Spleen (tissue), 11 donors: Measurements from ENCODE around the gene DLD. TPM values are rescaled to one million over a fixed set of nuclear protein-coding genes. Genes with fewer than 3 reads are reported as not detected.

Experiments used
- DNase-seq: peaks from one replicate; pipeline ENCODE4 v3.0.0-alpha.2; 2020
- H3K27ac ChIP-seq, 8 donors: fragments of 200-600 bp; sonication (generic) in 7 of 8; 1 replicate in 4 of 8; 2 replicates in 4 of 8; pipeline versions ENCODE4 v1.5.0 to v1.8.0; 2016 to 2021; ENCODE audit warnings: inconsistent platforms in 4 of 8, mild to moderate bottlenecking in 4 of 8, moderate library complexity in 1 of 8
- H3K27me3 ChIP-seq, 7 donors: fragments of 200-600 bp; sonication (generic) in 6 of 7; replicated peaks in 1 of 7; 1 replicate in 4 of 7; 2 replicates in 3 of 7; pipeline versions ENCODE4 v1.5.0 to v1.8.0; 2016 to 2021; ENCODE audit warnings: inconsistent platforms in 3 of 7, mild to moderate bottlenecking in 1 of 7
- H3K36me3 ChIP-seq, 6 donors: fragments of 200-600 bp; sonication (generic) in 5 of 6; 1 replicate in 4 of 6; 2 replicates in 2 of 6; pipeline versions ENCODE4 v1.5.0 to v1.8.0; 2016 to 2021; ENCODE audit warnings: inconsistent platforms in 2 of 6
- H3K4me1 ChIP-seq, 6 donors: fragments of 200-600 bp; sonication (generic) in 5 of 6; 1 replicate in 3 of 6; 2 replicates in 3 of 6; pipeline versions ENCODE4 v1.5.0 to v1.8.0; 2016 to 2021; ENCODE audit warnings: inconsistent platforms in 3 of 6
- H3K4me3 ChIP-seq, 8 donors: fragments of 200-600 bp; sonication (generic) in 7 of 8; 1 replicate in 4 of 8; 2 replicates in 4 of 8; pipeline versions ENCODE4 v1.5.0 to v1.8.0; 2016 to 2021; ENCODE audit warnings: inconsistent platforms in 4 of 8, mild to moderate bottlenecking in 4 of 8, moderate library complexity in 2 of 8
- H3K9me3 ChIP-seq, 8 donors: fragments of 200-600 bp; sonication (generic) in 7 of 8; 1 replicate in 4 of 8; 2 replicates in 4 of 8; pipeline versions ENCODE4 v1.5.0 to v1.8.0; 2016 to 2021; ENCODE audit warnings: inconsistent platforms in 4 of 8
- POLR2A ChIP-seq, 3 donors: fragments of 450-650 bp; IDR thresholded peaks; one replicate each; pipeline ENCODE4 v1.5.1; 2017; ENCODE audit warnings: antibody characterized with exemption in 3 of 3, mild to moderate bottlenecking in 1 of 3
- POLR2AphosphoS5 ChIP-seq, 3 donors: sonication (generic); formaldehyde crosslinking; IDR thresholded peaks; one replicate each; pipeline ENCODE4 v1.5.1; 2017; ENCODE audit warnings: antibody characterized with exemption in 3 of 3
- WGBS, 5 donors: extraction: QIAGEN DNeasy Blood & Tissue Kit in 3 of 5; methylation state at CpG; one replicate each; pipeline versions ENCODE4 v1.1.5 to v1.1.7; 2013 to 2018; 5-methylcytosine and 5-hydroxymethylcytosine counted together
- intact Hi-C: fragments of 100-400 bp; cut with DNase I; formaldehyde crosslinking; loops from one replicate; pipeline ENCODE4 v1.15.0; 2023; ENCODE audit warnings: low total_unique reads
- polyA plus RNA-seq, 3 donors: library from polyadenylated mRNA; stranded (reverse); fragments of 200-250 nt; gene quantifications; one replicate each; pipeline ENCODE4 v1.2.1, GENCODE V29; 2013
- total RNA-seq, 7 donors: library from RNA; depleted of rRNA in 3 of 7; stranded (reverse); fragments of >200 nt in 3 of 7; fragmentation: NEBNext Ultra II Directional in 4 of 7; extraction: Animal tissue kit (Norgen Biotek cat#: 25700) in 4 of 7; gene quantifications; one replicate each; pipeline versions ENCODE4 v1.1.0 to v1.2.1, GENCODE V29; 2016 to 2021
- TF ChIP-seq, protein P1 (sequence below), 11 experiments: fragments of 200-600 bp in 7 of 11; fragments of 450-650 bp in 4 of 11; sonication (generic) in 4 of 11; IDR thresholded peaks in 8 of 11; conservative IDR thresholded peaks in 3 of 11; 1 replicate in 7 of 11; 2 replicates in 4 of 11; pipeline versions ENCODE4 v1.4.0 to v1.8.0; 2016 to 2021; ENCODE audit warnings: antibody characterized with exemption in 11 of 11, inconsistent platforms in 4 of 11, mild to moderate bottlenecking in 1 of 11
- donor health status: healthy with polysubstance abuse.
- donor health status: DM: no; HTN: no; CAD: no; lungs with moderate emphysema.
- donor health status: DM: no; HTN: no; CAD: no.
- donor health status: Bipolar disorder and iron deficiency.
- donor health status: healthy.
- donor health status: DM: no; HTN: no; CAD: no.
- donor health status: DM: yes; HTN: yes; CAD: no.

DLD gene
- total and polyA plus RNA-seq, 10 donors, result 19.6 to 114 (median 59.9) TPM

DNA sequence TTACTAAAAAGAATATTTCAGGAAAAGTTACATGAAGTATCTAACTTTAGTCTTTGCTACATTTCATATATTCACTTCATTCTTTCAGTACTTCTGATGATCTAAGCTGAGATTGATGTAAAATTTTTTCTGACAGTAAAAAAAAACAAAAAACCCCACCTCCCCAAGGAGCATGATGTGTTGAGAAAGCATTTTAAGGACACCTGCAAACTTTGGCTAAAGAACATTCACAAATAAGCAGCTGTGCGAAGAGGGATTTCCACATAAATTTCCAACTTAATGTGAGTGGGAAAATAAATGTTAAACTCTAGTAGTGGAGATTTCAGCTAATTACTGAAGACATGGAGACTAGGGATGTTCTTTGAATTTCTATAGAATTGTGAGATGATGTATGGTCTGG, 35.5 kb downstream of the DLD start:
- peaks cover 0 to 41% (median 16%) of the 10 kb centered on the region in 6 donors for H3K4me1 ChIP-seq
- 96 to 100% (median 96%) methylated on average over 1 of the region's 1 CpG for WGBS, 5 donors
- TF ChIP-seq, protein P1, sequence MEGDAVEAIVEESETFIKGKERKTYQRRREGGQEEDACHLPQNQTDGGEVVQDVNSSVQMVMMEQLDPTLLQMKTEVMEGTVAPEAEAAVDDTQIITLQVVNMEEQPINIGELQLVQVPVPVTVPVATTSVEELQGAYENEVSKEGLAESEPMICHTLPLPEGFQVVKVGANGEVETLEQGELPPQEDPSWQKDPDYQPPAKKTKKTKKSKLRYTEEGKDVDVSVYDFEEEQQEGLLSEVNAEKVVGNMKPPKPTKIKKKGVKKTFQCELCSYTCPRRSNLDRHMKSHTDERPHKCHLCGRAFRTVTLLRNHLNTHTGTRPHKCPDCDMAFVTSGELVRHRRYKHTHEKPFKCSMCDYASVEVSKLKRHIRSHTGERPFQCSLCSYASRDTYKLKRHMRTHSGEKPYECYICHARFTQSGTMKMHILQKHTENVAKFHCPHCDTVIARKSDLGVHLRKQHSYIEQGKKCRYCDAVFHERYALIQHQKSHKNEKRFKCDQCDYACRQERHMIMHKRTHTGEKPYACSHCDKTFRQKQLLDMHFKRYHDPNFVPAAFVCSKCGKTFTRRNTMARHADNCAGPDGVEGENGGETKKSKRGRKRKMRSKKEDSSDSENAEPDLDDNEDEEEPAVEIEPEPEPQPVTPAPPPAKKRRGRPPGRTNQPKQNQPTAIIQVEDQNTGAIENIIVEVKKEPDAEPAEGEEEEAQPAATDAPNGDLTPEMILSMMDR (IDR thresholded peaks at IDR 0.05 in 8 of 11, conservative IDR thresholded peaks at IDR 0.05 in 3 of 11), result no peak
- TF ChIP-seq POLR2A (IDR thresholded peaks at IDR 0.05) (no peak), POLR2AphosphoS5 (IDR thresholded peaks at IDR 0.05) (no peak)
- H3K27me3 ChIP-seq, result no peaks in the 10 kb centered on the region
- H3K4me3 ChIP-seq, result no peak overlapping the region
- H3K9me3 ChIP-seq, result no peaks in the 10 kb centered on the region
- H3K27ac ChIP-seq, result no peak overlapping the region
- H3K36me3 ChIP-seq, result peaks cover 0 to 100% (median 23%) of the 10 kb centered on the region in 6 donors
- DNase-seq, result no peak
- intact Hi-C loops, result no loop called here

DNA sequence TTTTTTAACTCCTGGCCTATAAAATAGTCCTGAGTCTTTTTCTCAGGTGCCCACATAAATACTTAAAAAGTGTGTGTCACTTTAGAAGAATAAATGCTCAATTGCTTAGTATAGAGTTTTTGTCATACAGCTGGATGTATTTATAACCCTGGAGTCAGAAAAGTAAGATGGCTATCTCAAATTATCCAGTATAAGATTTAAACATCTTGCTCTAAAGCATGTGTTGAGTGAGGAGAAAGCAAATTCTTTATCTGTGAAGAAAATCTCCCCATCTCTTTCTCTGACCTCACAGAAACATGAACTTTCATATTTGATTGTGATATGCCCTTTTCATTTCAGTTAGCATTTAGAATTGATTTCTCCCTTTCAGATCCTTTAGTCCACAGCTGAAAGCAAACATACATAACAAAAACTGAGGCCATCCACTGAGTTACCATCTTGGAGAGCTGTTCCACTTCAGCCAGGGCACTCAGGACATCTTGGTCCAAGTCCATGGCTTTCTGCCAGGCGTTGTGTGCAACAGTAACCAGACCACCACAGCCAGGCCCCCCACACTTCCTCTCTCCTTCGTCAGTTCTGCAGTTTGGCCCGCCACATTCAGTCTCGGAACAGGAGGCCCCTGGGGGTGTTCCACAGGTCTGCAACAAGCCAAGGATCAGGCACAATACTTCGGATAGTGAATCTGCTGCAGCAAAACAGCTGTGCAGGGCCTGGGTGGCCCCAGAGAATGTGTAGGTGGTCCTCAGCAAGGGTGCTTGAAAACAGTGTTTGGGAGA, 40.9 kb downstream of the DLD start:
- no peak for DNase-seq
- intact Hi-C loops, result no loop called here
- TF ChIP-seq POLR2A (IDR thresholded peaks at IDR 0.05) (no peak), POLR2AphosphoS5 (IDR thresholded peaks at IDR 0.05) (peak in 2 of 3 donors; percentile 26 to 31)
- TF ChIP-seq, protein P1 (IDR thresholded peaks at IDR 0.05 in 8 of 11, conservative IDR thresholded peaks at IDR 0.05 in 3 of 11), result no peak
- peak overlapping the region in 3 of 8 donors; percentile 9 to 24 (median 21) for H3K27ac ChIP-seq
- no peaks in the 10 kb centered on the region for H3K9me3 ChIP-seq
- no peaks in the 10 kb centered on the region for H3K27me3 ChIP-seq
- no peak overlapping the region for H3K4me3 ChIP-seq
- peaks cover 0 to 99% (median 23%) of the 10 kb centered on the region in 6 donors for H3K36me3 ChIP-seq
- peaks cover 0 to 1% (median 0%) of the 10 kb centered on the region in 6 donors for H3K4me1 ChIP-seq
- 34 to 63% (median 46%) methylated on average over 5 of the region's 5 CpGs for WGBS, 5 donors

GRCh38 chr7:107932805-107933204, 41.8 kb downstream of the DLD start:
- peaks cover 0 to 8% (median 0%) of the 10 kb centered on the region in 6 donors for H3K4me1 ChIP-seq
- no peak overlapping the region for H3K4me3 ChIP-seq
- 80 to 95% (median 82%) methylated on average over 2 of the region's 2 CpGs for WGBS, 5 donors
- TF ChIP-seq POLR2A (IDR thresholded peaks at IDR 0.05) (no peak), POLR2AphosphoS5 (IDR thresholded peaks at IDR 0.05) (no peak)
- TF ChIP-seq, protein P1 (IDR thresholded peaks at IDR 0.05 in 8 of 11, conservative IDR thresholded peaks at IDR 0.05 in 3 of 11), result no peak
- H3K27me3 ChIP-seq, result no peaks in the 10 kb centered on the region
- H3K27ac ChIP-seq, result peak overlapping the region in 1 of 8 donors; percentile 24
- no peaks in the 10 kb centered on the region for H3K9me3 ChIP-seq
- intact Hi-C loops, result no loop called here
- DNase-seq, result no peak
- peaks cover 0 to 92% (median 19%) of the 10 kb centered on the region in 6 donors for H3K36me3 ChIP-seq

DNA sequence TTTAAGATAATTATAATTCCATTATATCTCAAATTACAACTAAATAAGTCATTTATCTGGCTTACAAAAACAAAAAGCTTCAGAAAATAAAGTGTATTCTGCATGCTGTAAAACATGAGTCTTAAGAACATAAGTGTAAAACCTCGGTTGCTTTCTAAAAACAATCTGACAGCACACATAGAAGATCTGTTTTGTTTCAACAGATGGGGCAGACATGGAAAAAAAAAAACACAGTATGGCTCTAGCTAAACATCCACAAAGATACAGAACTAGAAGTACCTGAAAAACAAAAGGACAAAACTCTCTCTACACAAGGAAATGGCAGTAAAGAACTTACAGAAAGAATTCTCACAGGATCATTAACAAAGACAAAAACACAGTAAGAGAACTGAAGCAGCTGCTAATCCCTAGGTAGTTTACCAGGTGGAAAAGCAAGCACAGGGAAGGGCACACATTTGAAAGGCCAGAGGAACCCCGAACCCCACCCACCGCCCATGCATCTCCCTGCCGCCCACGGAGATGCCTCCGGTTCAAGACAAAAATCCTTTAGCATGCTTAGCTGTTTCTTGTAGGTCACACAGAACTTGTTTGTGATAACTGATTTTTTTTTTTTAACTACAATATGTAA, 42.5 kb downstream of the DLD start:
- TF ChIP-seq, protein P1 (IDR thresholded peaks at IDR 0.05 in 8 of 11, conservative IDR thresholded peaks at IDR 0.05 in 3 of 11), result no peak
- TF ChIP-seq POLR2A (IDR thresholded peaks at IDR 0.05) (no peak), POLR2AphosphoS5 (IDR thresholded peaks at IDR 0.05) (no peak)
- peaks cover 0 to 8% (median 0%) of the 10 kb centered on the region in 6 donors for H3K4me1 ChIP-seq
- 69 to 86% (median 84%) methylated on average over 6 of the region's 6 CpGs for WGBS, 5 donors
- DNase-seq, result no peak
- intact Hi-C loops, result no loop called here
- peaks cover 0 to 91% (median 15%) of the 10 kb centered on the region in 6 donors for H3K36me3 ChIP-seq
- no peaks in the 10 kb centered on the region for H3K27me3 ChIP-seq
- peak overlapping the region in 1 of 8 donors; percentile 4 for H3K27ac ChIP-seq
- H3K4me3 ChIP-seq, result no peak overlapping the region
- no peaks in the 10 kb centered on the region for H3K9me3 ChIP-seq
